Fibroblast of the conjunctiva (primary cell): Measurements from ENCODE around the gene CACNA1C.

Source experiments
- DNase-seq: peaks from one replicate; pipeline ENCODE4 v3.0.0-alpha.2; 2010; ENCODE audit warnings: low read depth

CACNA1C gene

DNA sequence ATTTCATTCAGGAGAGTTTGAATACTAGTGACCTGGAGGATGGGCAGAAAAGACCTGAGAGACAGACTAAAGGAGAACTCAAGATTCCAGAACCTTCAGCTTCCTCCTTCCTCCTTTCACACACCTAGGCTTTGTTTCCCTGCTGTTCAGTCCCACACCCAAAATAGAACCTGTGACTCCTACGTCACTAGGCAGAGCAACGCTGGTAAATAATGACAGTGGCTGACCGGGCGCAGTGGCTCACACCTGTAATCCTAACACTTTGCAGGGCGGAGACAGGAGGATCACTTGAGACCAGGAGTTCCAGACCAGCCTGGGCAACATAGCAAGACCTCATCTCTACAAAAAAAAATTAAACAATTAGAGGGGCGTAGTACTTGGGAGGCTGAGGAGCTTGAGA lies 575.6 kb downstream of the CACNA1C start:
- DNase-seq: no peak

GRCh38 chr12:2629051-2629450 lies 576.3 kb downstream of the CACNA1C start:
- DNase-seq: no peak

DNA sequence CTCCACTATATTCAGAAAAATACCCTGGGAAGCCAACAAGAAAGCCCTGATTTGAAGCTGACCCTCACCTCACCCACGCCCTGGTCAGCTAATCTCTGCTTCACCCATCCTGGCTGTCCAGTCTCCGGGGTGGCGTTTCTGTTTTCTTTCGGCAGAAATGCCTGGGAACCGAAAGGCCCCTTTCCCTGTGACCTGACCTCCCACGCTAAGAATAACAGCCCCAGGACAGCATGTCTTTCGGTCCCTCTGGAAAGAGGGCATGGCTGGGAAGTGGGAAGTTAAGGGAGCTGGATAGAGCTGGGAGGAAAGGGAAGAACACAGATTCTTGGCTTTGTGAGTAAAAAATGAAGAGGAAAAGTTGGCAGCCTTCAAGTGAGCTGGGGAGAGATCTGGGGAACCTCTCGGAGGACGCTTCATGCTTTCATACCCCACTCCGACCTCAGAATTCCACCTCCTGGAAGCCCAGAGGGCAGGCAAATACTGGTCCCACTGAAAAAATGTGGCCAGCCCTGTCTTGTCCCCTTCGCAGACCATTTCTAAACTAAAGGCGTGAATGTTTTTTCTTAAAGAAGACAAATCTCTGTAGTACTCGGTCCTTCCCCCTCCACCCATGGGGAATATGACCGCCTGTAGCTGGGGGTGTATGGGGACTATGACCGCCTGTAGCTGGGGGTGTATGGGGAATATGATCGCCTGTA lies 579.0 kb downstream of the CACNA1C start:
- no peak for DNase-seq

GRCh38 chr12:2633176-2633824 lies 580.5 kb downstream of the CACNA1C start:
- no peak for DNase-seq

DNA sequence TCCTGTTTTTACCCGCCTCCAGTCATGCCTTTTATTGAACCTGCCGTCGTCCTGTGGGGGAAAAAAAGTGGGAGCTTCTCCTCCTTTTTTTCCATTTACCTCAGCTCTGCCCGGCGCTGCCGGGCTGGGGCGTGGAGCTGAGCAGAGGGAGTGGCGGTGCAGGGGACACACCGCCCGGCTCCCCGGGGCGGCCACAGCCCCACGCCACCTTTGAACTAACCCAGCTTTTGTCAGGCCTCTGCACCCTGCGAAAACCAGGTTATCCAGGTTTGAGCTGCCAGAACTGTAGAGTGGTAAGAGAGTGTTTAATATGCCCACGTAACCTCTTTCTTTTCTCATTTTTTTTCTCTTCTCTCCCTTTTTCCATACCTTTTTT lies 581.0 kb downstream of the CACNA1C start:
- DNase-seq: no peak

GRCh38 chr12:2634471-2634870 lies 581.7 kb downstream of the CACNA1C start:
- DNase-seq: no peak

DNA sequence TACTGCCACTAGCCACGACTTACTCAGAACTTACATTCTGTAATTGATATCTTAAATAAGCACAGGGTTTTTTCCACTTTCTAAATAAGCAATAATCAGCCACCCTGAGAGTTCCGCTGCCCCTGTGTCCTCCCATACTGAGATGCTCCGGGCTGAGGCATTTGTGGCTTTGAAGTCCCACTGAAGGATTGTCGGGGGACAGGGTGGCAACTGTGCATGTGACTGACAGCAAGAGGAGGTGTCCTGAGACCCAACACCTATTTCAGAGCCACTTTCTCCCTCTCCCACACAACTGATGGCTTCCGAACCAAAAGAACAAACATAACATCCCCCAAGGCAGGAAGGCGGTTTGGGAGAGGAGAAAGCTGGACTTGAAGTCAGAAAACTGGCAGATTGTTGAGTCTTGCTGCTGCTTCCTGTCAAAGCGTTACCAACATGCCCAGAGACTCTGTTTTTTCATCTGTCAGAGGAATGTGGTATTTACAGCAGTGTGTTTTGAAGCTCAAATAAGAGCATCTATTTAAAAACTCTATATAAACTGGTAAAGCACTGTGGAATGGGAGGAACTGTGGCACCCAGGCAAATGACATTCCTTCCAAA lies 584.1 kb downstream of the CACNA1C start:
- no peak for DNase-seq

DNA sequence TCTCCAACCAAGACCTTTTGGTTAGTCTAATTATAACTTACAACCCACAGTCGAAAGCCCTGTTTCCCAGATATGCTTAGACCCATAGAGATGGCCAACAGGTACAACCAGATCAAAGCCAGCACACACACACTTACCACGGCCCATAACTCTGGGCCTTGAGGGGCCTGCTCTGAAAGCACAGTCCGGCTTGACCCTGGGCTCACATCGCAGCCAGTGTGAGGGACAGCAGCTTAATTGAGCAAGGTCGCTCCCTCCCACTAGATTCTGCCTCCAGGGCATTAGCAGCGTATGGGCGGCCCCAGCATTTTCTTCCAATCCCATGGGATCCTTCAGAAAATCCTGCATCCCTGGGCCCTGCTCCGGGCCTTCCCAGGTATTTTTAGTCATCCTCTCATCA lies 584.6 kb downstream of the CACNA1C start:
- no peak for DNase-seq

DNA sequence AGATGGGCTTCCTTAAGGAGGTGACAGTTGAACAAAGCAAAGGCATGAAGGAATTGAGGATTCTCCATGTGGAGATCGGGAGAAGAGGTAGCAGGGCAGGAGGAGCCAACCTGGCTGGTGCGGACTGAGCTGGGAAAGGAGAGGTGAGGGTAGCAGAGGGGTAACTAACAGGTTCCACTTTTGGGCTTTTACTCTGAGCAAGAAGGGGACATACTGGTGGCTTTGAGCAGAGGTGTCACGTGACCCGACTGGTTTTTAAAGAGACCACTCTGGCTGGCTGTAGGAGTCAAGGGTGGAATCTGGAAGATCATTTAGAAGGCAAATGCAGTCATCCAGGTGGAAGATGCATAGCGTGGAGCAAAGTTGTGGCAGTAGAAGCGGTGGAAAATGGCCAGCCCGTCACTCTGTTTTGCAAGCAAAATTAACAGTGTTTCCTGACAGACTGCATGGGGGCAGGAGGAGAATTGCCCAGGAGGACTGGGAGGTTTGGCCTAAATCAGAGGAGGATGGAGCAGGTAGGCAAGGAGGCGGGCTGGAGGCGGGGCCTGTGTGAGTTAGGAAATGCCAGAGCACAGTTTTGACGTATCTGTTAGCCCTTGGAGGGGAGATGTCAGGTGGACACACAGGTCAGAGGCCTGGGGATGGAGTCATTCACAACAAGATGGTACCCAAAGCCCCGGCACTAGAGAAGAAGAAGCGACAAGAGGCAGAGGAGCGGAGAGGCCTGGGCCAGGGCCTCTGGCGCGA lies 585.7 kb downstream of the CACNA1C start:
- DNase-seq: no peak

DNA sequence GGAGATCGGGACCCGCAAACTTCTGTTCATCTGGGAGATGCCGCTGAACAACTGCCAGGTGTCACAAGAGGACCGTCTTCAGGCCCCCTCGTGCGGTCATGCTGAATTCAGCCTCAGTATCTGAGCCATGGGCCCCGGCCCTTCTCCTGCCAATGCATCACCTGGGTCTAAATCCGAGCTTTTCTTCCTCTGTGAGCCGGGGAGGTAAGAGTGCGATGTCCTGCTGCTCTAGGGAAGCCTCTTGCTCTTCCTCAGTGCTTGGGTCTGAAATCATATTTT lies 586.2 kb downstream of the CACNA1C start:
- DNase-seq: no peak

DNA sequence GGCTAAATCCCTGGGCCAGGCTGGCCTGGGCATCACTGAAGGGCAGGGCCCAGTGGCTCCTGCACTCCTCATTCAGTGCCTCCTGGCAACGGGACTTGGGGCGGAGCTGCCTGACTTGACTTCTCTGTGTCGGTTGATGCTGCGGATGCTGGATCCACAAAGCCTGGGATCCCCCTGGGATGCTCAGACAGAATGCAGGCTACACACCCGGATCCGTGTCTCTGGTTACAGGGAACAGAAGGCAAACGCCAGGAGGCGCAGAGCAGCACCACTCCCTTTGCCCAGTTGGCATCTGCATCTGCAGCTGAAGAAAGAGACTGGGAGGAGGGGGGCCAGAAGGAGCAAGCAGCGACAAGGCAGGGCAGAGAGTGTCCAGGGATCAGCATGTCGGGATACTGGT lies 587.5 kb downstream of the CACNA1C start:
- DNase-seq: peak; percentile 68

DNA sequence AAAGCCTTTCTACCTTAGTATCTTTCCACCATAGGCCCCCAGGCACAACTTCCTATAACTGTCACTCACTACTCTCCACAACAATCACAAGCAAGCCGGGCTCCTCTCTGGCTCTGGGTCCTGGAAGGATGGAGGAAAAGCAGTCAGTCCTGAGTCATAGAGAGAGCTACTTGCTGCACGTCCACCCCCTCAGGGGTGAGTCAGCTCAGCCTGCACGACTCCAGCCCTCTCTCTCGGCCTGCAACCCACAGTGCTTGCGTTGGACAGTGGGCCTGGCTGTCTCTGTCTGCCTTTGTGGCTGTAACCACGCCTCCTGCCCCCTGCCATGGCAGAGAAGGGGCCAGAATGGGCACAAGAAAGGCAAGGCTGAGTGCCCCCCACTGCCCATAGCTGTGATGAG lies 587.9 kb downstream of the CACNA1C start:
- DNase-seq: peak; percentile 93

DNA sequence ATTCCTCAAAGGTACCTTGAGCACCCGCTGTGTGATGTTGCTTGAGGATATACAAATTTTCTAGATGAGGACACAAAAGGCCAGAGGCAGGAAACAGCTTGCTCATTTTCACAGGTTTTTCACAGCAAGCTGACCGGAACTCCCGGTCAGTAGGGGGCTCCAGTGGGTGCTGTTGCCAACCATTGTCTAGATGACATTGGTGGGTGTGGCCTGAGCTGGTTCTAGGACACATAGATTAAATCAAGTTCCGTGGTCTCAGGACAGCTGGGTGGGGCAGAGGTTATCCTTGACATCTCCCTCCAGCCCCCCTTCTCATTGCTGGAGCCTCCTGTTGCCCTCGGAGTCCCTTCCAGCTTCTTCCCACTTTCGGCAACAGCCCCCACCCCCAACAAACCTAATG lies 588.4 kb downstream of the CACNA1C start:
- DNase-seq: peak; percentile 14

DNA sequence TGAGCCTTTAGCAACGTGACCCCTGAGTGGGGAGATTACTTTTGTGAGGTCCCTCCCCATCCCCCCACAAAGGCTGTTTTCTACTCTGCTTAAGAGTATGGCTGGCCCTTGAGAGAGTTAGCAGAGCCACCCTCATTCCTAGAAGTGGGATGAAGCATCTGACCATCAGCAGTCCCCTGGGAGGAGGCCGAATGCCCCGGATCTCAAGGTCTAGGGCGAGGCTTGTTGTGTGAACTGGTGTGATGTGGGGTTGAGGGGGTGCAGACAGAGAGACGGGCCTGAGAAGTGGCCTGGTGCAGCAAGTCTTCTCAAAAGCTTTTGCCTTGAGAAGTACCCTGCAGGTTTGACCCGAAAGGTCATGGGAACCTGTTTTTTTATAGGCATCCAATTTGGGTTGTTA lies 589.0 kb downstream of the CACNA1C start:
- no peak for DNase-seq

DNA sequence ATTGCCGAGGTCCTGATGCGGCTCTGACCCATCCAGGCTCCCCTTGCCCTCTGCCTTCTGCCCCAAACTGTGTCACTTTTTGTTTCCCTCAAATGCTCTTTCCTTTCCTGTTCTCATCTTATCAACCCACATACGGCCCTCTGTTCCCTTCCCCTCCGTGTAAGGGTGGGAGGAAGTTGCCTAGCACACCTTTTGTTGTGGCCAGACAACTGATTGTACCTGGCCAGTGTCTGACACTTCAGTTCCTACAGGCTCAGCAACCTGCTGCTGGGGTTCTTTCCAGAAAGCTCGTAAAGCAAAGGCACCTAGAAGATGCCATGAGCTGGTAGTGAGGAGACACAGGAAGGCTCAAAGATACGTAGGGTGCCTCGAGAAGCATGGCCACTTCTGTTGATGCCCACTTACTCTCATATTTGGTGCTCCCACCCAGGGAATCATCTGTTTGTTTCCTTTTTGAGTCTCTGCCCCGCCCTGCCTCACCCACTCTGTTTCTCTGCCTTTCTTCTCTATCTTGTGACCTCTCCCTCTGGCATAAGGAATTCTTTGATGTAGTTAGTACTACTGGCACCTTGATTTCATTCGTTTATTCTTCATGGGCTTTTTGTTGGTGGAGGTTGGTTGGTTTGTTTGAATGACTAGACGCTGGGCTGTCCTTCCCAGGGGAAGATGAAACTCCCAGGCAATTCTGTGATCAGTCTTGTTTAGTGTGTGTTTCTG lies 589.5 kb downstream of the CACNA1C start:
- DNase-seq: no peak

DNA sequence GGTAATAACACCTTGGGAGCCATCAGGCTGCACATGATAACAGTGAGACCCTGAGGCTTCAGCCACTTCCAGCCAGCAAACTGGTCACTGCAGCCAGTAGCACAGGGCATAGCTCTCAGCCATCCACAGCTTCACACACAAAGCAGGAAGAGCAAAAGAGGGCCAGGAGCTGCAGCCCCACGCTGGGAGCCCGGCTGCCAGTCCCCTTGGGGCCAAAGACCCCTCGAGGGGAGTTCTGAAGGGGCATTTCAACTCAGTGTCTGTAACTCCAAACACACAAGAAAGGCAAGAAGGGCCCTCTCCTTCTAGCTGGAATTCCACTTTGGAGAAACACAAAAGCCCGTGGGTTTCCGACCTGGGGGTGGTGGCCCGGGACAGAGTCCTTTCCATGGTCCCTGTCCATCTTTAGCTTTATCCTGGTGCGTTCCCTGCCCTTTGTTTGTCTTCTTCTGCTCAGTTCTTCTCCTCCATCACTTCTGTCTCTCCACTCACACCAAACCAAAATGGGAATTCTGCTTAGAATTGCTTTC lies 590.2 kb downstream of the CACNA1C start:
- DNase-seq: no peak

DNA sequence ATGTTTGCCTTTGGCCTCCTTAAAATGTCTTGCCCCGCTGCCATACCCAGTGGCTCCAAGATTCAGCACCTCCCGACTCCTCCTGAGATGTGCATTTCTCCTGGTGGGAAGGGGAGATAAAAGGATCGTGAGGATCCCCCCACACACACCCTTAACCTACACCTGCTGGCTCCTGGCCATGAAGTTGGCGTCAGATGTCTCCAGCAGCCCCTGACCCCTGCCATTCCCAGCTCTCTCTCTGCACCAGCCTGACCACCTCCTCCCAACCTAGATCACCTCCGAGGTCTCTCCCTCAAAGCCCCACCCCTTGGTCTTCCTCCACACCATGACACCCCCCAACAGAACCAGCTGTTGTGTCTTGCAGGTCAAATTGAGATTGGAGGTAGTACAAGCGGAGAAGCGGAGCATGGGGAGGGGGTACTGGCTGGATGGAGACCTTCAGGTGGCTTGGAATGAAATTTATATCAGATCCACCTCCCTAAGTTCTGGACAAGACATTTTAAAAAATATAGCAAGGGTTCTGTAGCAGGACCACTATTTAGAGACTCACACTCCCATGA lies 590.9 kb downstream of the CACNA1C start:
- no peak for DNase-seq

- DNase-seq: no peak
Observed at GRCh38 chr12:2644683-2645405, 592.1 kb downstream of the CACNA1C start.

- DNase-seq: no peak
Observed at GRCh38 chr12:2645460-2645859, 592.7 kb downstream of the CACNA1C start.

GRCh38 chr12:2646341-2646740 lies 593.6 kb downstream of the CACNA1C start:
- no peak for DNase-seq

GRCh38 chr12:2647186-2647585 lies 594.4 kb downstream of the CACNA1C start:
- DNase-seq: no peak
